GM18873 (cell line): ENCODE data around the gene GAMT.

Source experiments
- ATAC-seq: cut with Tn5 transposase; IDR thresholded peaks from one replicate; pipeline ENCODE4 v1.9.1; 2021; ENCODE audit warnings: mild to moderate bottlenecking, moderate library complexity, moderate number of reproducible peaks; ENCODE audit not compliant: unreplicated experiment, low FRiP score

GAMT gene

DNA sequence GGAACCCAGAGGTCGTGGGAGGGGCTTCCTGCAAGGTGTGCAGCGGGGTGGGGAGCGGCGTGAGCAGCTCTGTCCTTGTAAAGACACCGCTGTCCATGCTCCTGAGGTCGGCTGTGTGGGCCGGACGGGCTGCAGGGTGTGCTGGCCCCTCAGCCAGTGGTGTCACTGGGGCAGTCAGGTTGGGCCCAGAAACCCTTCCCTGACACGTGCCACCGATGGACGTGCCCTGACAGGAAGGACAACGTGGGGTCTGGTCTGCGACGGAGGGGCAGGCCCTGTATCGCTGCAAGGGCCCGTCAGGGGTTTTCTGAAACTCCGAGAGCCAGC is 32.7 kb upstream of the GAMT start:
- no peak for ATAC-seq

DNA sequence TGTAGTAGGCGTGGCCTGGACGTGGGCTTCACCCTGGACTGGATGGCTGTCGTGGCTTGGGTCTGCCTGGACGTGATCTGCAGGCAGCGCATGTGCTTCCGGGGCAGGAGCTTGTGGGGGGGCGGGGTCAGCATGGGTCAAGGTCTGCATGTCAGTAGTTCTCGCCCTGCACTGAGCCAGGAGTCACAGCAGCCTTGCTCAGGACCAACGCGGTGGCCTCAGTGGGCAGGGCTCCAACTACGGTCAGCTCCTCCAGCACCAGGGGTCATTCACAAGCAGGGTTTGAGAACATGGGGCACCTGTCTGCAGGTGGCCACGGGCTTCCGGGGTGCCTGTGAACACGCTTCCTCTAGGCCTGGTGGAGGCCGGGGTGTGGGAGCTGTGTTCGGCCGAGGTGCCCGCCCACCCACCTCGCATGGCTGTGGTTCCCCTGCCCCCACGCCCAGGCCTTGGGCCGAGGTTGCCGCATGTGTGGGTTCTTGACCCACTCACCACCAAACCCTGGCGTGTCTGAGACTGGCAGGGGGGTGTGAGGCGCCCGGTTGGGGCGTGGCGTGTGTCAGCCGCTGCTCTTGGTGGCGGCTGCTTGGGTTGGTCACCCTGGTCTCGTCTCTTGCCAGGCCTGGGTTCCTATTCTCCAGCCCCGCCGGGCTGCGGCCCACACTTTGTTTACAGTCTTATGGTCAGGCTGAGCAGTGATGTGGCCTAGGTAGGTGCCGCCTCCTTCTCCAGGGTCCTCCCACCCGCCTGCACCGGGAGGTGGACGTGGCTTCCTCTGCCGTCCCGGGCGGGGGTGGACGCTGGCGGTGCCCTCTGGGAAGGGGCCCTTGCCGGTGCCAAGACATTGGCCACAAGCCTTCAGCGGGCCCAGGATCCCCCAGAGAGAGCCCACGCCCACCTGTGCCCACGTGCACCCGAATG is 32.0 kb upstream of the GAMT start:
- no peak for ATAC-seq

DNA sequence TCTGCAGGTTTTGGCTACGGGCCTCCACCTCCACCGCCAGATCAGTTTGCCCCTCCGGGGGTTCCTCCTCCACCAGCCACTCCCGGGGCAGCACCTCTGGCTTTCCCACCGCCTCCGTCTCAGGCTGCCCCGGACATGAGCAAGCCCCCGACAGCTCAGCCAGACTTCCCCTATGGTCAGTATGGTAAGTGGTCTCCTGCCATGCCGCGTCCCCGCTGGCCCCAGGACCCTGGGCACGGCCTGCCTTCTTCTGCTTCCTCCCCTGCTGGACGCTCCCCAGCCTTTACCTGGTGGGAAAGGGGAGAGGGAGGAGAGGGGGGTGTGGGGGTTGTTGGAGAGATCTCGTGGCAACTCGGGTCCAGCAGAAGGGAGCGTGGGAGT is 31.2 kb upstream of the GAMT start:
- no peak for ATAC-seq

DNA sequence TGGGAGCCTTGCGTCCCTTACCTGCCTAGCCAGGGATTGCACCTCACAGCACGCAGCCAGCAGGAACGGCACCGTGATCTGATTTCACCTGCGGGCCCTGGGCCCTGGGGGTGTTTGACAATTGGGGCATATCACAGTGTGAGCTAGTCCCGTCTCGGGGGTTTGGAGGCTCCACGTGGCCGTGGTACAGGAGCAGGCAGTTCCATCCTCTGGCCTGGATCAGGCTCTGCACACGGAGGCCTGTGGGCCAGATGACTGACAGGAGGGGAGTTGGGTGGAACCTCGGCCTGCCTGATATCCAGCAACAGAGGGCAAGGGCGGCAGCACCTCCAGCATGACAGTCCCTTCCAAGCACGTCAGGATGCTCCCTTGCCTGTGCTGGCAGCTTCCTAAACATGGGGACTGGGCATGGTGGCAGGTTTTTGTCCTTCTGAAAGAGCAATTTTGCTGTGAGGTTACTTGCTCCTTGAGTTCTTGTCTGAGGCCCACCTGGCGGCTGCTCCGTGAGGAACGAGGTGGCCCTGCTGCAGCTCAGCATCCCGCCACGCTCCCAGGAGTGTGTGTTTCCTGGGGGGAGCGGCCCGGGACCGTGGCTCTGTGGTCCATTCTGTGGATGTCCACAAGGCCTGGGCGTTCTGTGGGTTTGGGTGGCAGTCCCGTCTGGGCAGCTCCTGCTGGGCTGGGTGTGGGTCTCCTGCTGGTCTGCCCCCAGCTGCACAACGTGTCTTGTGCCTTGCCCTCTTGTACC is 30.6 kb upstream of the GAMT start:
- no peak for ATAC-seq

DNA sequence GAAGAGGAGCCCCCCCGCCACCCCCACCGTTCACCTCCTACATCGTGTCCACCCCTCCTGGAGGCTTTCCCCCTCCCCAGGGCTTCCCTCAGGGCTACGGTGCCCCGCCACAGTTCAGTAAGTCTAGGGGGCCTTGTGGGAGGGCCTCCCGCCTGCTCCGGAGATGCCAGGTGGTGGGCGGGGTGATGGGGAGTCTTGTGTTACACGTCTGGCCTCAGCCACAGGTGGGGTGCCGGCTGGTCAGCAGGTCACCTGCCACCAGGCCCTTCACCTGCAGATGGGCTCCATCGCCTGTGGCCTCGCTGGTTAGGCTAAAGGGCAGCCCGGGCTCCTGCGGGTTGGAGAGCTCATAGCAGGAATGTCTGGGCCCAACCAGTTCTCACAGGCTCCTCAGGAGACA is 28.9 kb upstream of the GAMT start:
- no peak for ATAC-seq

DNA sequence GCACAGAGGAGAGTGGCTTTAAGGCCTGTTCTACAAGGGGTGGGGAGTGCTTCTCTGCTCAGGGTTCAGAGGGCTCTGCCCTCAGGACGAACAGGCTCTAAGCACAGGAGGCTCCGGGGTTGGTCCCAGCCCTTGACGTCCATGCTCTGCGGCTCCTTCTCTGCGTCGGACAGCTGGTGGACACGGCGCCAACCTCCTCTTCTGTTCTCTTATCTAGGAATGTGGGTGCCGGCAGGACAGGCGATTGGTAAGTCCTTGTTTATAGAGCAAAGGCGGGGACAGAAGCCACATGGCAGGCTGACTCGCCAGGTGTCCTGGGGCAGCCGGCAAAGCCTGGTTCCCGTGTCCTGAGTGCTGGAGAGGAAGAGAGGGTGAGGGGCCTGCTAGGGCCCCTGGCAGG is 28.4 kb upstream of the GAMT start:
- no peak for ATAC-seq

DNA sequence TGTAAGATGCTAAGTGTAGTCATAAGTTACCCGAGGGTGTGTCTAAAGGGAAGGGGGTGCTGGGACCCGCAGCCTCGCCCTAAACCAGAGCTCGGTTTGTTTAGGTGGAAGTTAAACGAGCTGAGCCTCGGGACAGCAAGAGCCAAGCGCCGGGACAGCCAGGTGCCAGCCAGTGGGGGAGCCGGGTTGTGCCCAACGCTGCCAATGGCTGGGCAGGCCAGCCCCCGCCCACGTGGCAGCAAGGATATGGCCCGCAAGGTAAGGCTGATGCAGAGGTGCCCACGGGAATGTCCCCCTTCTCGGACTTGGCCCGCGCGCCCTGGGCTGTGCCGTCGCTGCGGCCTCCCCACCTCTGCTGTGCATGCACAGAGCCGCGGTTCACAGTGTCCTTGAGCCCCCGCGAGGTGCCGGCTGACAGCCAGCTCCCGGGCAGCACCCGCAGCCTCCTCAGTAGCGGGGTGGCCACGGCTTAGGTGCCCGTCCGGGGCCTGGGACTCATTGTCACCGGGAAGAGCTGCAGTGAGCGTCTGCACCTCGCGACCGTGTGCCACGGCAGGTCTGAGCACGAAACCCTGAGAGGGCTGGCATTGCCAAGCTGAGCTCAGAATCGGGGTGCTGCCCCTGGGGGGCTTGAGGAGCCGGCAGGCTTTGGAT is 27.5 kb upstream of the GAMT start:
- ATAC-seq, result no peak

DNA sequence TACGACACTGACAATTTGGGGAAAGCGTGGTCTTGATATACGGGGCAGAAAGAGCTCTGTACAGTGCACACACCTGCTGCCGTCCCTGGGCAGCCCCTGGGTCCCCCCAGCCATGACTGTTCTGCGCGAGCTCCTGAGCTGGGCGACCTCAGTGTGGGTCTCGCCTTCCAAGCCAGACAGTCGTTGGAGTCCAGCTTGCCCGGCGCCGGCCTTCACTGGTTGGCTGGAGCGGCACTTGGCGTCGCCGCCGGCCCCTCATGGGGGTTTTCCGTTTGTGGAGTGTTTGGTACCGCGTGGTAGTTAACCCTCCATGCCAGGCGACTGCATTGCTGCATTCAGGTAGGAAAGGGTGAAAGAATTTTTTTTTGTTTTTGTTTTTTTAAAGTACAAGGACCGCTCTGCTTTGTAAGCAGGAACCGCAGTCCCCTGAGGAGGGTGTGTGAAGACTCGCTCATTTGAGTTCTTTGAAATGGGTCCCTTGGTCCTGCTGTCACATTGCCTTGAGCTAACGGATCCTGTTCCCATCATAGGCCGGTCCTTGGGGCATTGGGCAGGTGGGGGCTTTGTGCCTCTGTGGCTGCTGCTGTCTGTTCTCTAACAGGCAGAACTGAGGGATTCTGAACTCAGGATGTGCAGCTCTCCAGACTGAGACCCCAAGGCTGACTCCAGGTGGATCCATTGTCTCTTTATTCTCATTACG is 26.0 kb upstream of the GAMT start:
- no peak for ATAC-seq

DNA sequence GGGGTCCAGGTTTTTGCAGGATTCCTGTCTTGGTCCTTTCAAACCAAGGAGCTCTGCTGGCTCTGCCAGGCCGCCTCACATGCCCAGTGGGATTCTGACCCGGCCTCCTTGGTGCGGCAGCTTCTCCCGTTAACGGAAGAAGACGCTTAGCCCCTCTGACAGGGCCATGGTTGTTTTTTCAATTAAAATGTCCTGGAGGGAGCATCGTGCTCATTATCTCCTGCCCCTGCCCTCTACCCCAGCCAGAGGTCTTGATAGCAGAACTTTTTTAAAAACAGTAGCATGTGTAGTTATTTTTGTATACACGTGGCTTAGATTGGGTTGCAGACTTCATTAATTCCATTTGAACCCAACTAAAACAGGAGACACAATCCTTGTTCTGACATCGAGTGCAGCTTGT is 25.4 kb upstream of the GAMT start:
- ATAC-seq, result no peak

DNA sequence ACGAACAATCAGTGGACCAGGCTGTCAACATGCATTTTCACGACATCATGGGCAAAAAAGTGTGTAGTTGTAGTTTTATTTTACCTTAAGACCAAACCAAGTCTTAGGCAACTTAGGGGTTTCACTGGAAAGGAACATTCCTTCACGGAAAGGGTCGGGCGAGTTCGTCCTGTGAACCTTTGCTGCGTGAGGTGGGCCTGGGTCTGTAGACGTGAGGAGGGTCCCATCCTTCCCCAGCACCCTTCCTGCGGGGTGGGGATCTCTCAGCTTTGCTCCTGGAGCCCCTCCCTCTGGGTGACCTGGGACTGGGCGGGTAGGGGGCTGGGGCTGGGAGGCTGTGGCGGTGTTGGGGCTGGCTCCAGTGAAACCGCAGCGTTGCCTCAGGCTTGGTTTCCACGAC is 24.6 kb upstream of the GAMT start:
- ATAC-seq, result no peak

DNA sequence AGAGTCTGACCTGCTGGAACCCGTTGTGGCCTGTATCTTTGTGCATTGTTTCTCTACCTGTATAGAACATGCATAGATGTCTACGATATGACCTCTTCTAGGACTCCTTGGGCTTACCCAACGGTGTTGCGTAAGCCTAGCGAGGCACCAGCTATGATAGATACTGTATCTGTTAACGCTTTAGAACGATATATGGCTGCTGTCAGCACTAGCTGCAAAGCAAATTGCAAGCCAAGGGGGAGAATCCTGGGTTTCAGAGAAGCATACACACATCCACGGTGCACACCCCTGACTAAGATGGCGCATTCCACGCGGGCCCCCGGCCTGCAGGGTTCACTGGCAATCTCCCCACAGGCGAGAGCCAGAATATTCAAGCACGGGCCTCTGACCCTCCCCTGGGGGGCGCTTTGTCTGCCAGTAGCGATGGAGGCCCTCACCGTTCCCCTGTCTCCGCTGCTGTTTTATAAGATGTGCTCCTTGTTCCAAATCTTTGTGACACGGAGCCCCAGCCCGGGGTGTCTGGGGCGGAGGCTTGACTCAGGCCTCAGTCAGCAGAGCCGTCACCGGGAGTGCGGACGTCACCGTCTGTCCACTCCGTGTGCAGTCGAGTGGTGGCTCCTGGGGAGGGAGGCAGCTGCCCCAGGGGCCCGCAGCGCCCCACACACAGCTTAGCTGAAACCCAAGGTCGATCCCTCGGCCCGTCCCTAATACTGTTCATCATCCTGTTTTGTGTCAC is 23.9 kb upstream of the GAMT start:
- no peak for ATAC-seq

DNA sequence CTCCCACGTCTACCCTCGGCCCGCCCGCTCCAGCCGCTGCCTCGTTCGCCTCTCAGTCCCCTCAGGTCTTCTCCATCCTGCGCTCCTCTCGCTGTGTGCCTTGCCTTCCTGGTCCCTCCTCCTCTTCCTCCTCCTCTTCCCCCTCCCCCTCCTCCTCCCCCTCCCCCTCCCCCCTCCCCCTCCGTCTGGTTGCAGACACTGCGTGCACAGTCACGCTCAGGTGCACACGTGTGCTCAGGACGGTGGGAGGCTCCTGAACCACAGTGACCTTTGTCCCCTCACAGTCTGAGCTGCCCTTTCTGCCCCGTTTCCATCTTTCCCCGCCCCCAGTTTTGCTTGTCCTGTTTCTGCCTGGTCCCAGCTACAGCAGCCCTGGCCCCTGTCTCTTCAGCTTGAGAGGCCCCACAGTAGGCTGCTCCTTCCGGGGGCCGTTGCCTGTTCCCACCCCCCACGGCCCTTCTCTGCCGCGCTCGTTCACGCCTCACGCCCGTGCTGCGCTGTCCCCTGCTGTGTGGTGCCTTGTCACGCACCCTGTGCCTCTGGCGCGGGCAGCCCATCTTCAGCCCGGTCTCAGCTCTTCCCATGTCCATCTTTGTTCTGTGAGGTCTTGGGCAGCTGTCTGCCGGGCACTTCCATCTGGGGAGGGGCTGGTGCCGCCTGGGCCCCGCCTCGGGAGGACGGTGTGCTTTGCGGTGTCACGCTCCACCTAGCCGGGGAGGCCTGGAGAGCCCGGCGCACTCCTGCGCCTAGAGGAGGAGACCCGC is 23.0 kb upstream of the GAMT start:
- ATAC-seq, result no peak

DNA sequence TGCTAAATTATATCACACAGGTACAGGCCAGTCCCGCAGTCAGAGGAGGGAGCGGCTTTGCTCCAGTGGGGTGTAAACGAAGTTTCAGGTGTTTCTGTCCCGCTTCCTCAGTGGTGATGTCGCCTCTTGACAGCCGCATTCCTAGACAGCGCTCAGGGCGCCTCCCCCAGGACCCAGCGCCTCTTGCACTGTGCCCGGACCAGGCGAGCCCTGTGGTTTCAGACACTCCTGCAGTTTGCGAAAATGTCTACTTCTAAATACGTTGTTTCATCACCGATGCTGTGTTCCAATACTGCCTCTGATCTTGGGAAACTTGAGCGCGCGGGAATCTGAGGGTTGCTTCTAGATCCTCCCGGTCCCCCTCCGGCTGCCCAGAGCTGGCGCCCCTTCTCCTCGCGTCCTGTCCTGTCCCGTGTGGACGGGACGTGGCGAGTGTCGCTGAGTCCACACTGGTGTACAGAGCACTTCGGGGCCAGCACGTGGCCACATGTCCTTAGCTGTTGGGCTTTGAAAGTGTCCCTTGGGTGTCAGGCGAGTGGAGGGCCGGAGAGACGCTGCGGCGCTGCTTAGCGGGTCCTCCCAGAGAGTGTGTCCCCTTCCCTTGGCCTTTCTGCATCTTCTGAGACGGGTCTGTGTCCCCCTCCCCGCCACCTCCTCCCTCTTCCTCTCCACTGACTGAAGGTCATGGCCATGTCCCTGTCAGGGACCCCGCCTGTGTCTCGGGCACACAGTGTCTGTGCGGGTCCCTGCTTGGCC is 22.3 kb upstream of the GAMT start:
- ATAC-seq, result no peak

DNA sequence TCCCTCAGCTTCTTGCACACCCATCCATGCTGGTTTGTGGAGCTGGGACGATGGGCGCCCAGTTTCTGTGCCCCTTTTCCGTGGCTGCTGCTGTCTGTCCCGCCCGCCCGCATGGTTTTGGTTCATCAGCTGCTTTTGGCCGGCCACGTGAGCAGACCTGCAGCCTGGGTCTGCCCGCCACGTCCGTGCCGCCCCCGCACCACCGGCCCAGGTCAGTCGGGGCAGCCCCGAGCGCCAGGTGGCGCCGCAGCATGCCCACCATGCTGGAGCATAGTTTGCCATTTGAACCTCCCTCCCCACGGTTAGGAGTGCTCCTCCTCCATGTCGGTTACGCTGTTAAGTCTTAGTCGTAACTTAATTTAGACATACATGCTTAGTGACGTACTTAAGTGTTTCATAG is 21.6 kb upstream of the GAMT start:
- ATAC-seq, result no peak

DNA sequence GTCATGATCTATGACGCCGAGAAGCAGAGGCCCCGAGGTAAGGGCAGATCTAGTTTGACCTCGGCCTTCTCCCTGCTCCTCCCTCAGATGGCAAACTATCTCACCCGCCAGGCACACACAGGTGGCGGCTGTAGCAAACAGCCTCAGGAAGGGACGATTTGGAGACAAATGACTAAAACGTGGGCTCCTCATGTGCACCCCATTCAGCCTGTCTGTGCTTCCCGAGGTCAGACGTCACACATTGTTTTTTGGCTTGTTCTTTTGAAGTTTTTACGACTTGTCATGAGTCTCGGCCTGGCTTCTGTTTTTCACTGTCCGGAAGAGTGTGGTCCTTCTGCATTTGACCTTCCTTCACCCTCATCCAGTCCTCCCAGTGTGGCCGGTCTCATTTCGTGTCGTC is 21.0 kb upstream of the GAMT start:
- ATAC-seq, result no peak

DNA sequence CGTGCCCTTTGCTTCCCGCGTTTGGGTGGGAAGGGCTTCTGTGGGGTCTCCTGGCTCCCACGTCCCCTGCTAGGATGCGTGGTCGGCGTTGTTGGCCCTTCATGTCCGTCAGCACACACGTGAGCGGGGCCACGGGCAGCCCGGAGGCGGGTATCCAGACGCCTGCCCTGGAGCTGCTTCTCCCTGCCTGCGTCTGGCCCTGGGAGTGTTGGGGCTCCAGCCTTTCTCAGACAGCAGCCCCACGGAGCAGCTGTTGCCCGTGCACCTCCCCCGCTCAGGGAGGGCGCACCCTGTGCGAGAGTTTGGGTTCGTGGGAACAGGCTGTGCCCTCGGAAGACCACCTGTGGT is 20.6 kb upstream of the GAMT start:
- no peak for ATAC-seq

DNA sequence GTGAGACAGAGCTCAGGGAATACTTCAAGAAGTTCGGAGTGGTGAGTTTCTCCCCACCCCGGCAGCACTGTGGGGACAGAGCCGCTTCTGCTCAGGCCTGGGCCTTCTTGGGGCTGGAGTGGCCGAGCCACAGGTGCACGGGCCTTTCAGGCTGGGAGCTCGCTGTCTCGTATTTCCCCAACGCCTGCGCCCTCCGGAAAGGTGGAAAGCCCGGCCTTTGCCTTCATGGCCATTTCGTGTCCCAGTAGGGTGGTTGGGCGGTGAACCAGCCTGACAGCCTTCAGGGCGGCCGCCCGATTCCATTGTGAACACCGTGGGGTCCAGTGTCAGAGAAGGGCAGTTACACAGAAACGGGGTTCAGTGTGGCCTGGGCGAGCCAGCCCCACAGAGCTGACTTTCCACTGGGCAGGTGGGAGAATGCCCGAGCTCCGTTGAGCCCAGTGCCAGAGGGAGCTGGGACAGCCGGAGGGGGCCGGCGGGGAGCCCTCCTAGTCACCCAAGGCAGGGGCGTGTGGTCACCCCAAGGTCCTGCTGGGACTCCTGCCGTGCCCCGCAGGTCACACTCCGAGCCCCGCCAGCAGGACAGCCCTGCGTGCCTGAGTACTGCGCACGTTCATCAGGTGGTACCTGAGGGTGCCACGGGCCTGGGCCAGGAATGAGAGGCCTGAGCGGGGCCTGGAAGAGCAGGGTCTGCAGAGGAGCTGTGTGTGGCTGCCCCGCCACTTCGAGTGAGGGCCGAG is 20.0 kb upstream of the GAMT start:
- no peak for ATAC-seq

DNA sequence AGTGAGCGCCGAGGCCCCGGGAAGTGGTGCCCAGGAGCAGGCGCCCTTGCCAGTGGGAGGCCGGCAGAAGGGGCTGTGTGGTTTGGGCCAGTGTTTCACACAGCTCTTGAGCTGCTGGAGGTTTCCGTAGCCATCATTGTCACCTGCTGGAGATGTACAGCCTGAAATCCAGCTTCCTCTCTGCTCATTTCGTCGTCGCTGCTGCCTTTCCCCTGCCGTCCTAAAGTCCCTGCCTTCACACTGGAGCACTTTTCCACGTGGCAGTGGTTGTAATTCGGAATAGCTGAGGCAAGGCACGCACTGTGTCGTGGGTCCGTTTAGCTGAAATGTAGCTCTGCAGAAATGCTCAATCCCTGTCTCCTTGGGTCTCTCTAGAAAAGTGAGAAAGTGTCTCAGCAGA is 19.2 kb upstream of the GAMT start:
- no peak for ATAC-seq
